Lung (tissue), 12 donors: ENCODE measurements around the gene NAA38. TPM values are rescaled to one million over a fixed set of nuclear protein-coding genes. Genes with fewer than 3 reads are reported as not detected.
A peak's percentile ranks its signal among the peaks of the same experiment; 100 is the strongest.
"Not testable (repeated sequence)": the region's sequence is repeated elsewhere in the genome, so short reads cannot be mapped to it uniquely, and the experiment has no call there.

Source experiments
- ATAC-seq: fragments of 200-7000 bp; cut with Tn5 transposase; one replicate; pipeline ENCODE4 v1.9.1; 2020; ENCODE audit warnings: moderate number of reproducible peaks; ENCODE audit not compliant: insufficient read depth, low FRiP score
- DNase-seq, 3 donors: peaks; one replicate each; pipeline ENCODE4 v3.0.0-alpha.2; 2013 to 2017
- H3K27ac ChIP-seq, 2 donors: one replicate each; pipeline ENCODE4 v1.5.1; 2013; ENCODE audit warnings: mild to moderate bottlenecking in 2 of 2, moderate library complexity in 2 of 2, control low read depth in 1 of 2, inconsistent platforms in 1 of 2, low read depth in 1 of 2, low read length in 1 of 2
- H3K27me3 ChIP-seq, 3 donors: one replicate each; pipeline ENCODE4 v1.5.1; 2013; ENCODE audit warnings: low read length in 2 of 3; ENCODE audit not compliant: control insufficient read depth in 3 of 3, insufficient read depth in 3 of 3
- H3K36me3 ChIP-seq, 4 donors: one replicate each; pipeline ENCODE4 v1.5.1; 2013; ENCODE audit warnings: low read length in 4 of 4, mild to moderate bottlenecking in 1 of 4, moderate library complexity in 1 of 4; ENCODE audit not compliant: control insufficient read depth in 4 of 4, insufficient read depth in 4 of 4
- H3K4me1 ChIP-seq, 5 donors: one replicate each; pipeline ENCODE4 v1.5.1; 2013; ENCODE audit warnings: low read length in 5 of 5, mild to moderate bottlenecking in 2 of 5, moderate library complexity in 1 of 5; ENCODE audit not compliant: control insufficient read depth in 5 of 5, insufficient read depth in 5 of 5
- H3K4me3 ChIP-seq: one replicate; pipeline ENCODE4 v1.5.1; 2013; ENCODE audit warnings: mild to moderate bottlenecking, control low read depth, moderate library complexity
- H3K9ac ChIP-seq, 2 donors: one replicate each; pipeline ENCODE4 v1.5.1; 2013; ENCODE audit warnings: low read length in 2 of 2, control low read depth in 1 of 2; ENCODE audit not compliant: insufficient read depth in 1 of 2
- H3K9me3 ChIP-seq, 4 donors: one replicate each; pipeline ENCODE4 v1.5.1; 2013; ENCODE audit warnings: low read length in 3 of 4, mild to moderate bottlenecking in 1 of 4, moderate library complexity in 1 of 4; ENCODE audit not compliant: control insufficient read depth in 4 of 4, insufficient read depth in 3 of 4
- CTCF ChIP-seq: IDR thresholded peaks from 2 replicates; pipeline ENCODE4 v1.5.1; 2012; ENCODE audit warnings: mild to moderate bottlenecking; ENCODE audit errors: control extremely low read depth, extremely low read depth
- WGBS, 2 donors: extraction: QIAGEN DNeasy Blood & Tissue Kit; methylation state at CpG; one replicate each; pipeline ENCODE4 v1.1.7; 2013; 5-methylcytosine and 5-hydroxymethylcytosine counted together
- polyA plus RNA-seq, 2 donors: library from polyadenylated mRNA; stranded (reverse); fragments of 200-250 nt; gene quantifications; one replicate each; pipeline ENCODE4 v1.2.1, GENCODE V29; 2013
- total RNA-seq, 2 donors: library from RNA; depleted of rRNA in 1 of 2; stranded (reverse); fragments of >200 nt in 1 of 2; gene quantifications; one replicate each; pipeline ENCODE4 v1.2.1, GENCODE V29; 2014 to 2021
- donor health status: control.
- donor health status: control.
- donor health status: Bipolar disorder and iron deficiency.
- donor health status: healthy.
- donor health status: DM: yes; HTN: yes; CAD: no.

Gene NAA38
- total and polyA plus RNA-seq, 4 donors: 58.2 to 239 (median 102) TPM

GRCh38 chr17:7873051-7873450 lies 15.7 kb upstream of the NAA38 start:
- peaks cover 0 to 3% (median 0%) of the 10 kb centered on the region in 5 donors for H3K4me1 ChIP-seq
- DNase-seq (no peak), ATAC-seq (no peak)
- peak overlapping the region in 1 of 2 donors; percentile 56 for H3K27ac ChIP-seq
- H3K4me3 ChIP-seq: no peak overlapping the region
- no peaks in the 10 kb centered on the region for H3K9me3 ChIP-seq
- no peak for TF ChIP-seq CTCF
- H3K9ac ChIP-seq: peak overlapping the region in 1 of 2 donors; percentile 49
- 61 to 76% methylated on average over 4 of the region's 4 CpGs for WGBS, 2 donors
- H3K27me3 ChIP-seq: no peaks in the 10 kb centered on the region
- peaks cover 3 to 23% (median 8%) of the 10 kb centered on the region in 4 donors for H3K36me3 ChIP-seq

- H3K27ac ChIP-seq: peak overlapping the region in 1 of 2 donors; percentile 11
- no peak for TF ChIP-seq CTCF
These were observed 10.5 kb upstream of the NAA38 start for GRCh38 chr17:7867881-7868329.

GRCh38 chr17:7864995-7865650 lies 7.8 kb upstream of the NAA38 start:
- WGBS, 2 donors: 93 to 94% methylated on average over 5 of the region's 5 CpGs
- H3K36me3 ChIP-seq: peaks cover 0 to 30% (median 6%) of the 10 kb centered on the region in 4 donors
- TF ChIP-seq CTCF: no peak
- no peak for DNase-seq
- no peak for ATAC-seq
- H3K4me1 ChIP-seq: peaks cover 0 to 4% (median 3%) of the 10 kb centered on the region in 5 donors
- no peak overlapping the region for H3K27ac ChIP-seq
- no peaks in the 10 kb centered on the region for H3K27me3 ChIP-seq
- no peak overlapping the region for H3K4me3 ChIP-seq
- no peak overlapping the region for H3K9ac ChIP-seq
- no peaks in the 10 kb centered on the region for H3K9me3 ChIP-seq

More at GRCh38 chr17:7867881-7868329, 10.5 kb upstream of the NAA38 start:
- Histone ChIP-seq H3K9me3 (no peaks in the 10 kb centered on the region), H3K36me3 (peaks cover 0 to 20% (median 6%) of the 10 kb centered on the region in 4 donors), H3K27me3 (no peaks in the 10 kb centered on the region), H3K4me3 (no peak overlapping the region), H3K9ac (no peak overlapping the region), H3K4me1 (peaks cover 0 to 3% (median 2%) of the 10 kb centered on the region in 5 donors)
- DNase-seq: no peak
- no peak for ATAC-seq
- WGBS, 2 donors: 32 to 60% methylated on average over 5 of the region's 5 CpGs

- not testable (repeated sequence) for H3K27ac ChIP-seq, DNase-seq, H3K9me3 ChIP-seq, H3K9ac ChIP-seq, H3K27me3 ChIP-seq, H3K4me3 ChIP-seq, ATAC-seq, H3K4me1 ChIP-seq
- peaks cover 0 to 31% (median 6%) of the 10 kb centered on the region in 4 donors for H3K36me3 ChIP-seq
- WGBS, 2 donors: 74 to 81% methylated on average over 5 of the region's 5 CpGs
These were observed 7.0 kb upstream of the NAA38 start for GRCh38 chr17:7864384-7864783.
